ENCODE data around the gene MAGEA11. TPM values are rescaled to one million over a fixed set of nuclear protein-coding genes. Genes with fewer than 3 reads are reported as not detected.

MAGEA11 gene
- total and polyA plus RNA-seq, 2 of the 8 experiments (the other 6 are each of a cell fraction or from before 2014, with no cell fraction given), result not detected

GRCh38 chrX:149760965-149761364 lies 49.1 kb downstream of the MAGEA11 start:
- Histone ChIP-seq H3K4me1 (replicated peaks in 1 of 4; ENCODE audit: control insufficient read depth in 3 of 4, insufficient read depth in 4 of 4, low read length in 3 of 4) (no peaks in the 10 kb centered on the region), H4K20me1 (replicated peaks in 1 of 2; ENCODE audit: control insufficient read depth in 1 of 2, insufficient read depth in 2 of 2, low read length in 2 of 2) (no peaks in the 10 kb centered on the region), H3K4ac (replicated peaks; ENCODE audit: insufficient read length, low read depth, low read length) (no peak overlapping the region), H4K8ac (ENCODE audit: extremely low read depth, insufficient read depth, low read length) (no peak overlapping the region), H3K4me2 (ENCODE audit: insufficient read depth in 1 of 2, low read depth in 2 of 2, low read length in 2 of 2) (no peak overlapping the region), H2BK120ac (replicated peaks; ENCODE audit: low read depth, low read length) (no peak overlapping the region), H3K27me3 (replicated peaks in 1 of 4; ENCODE audit: control insufficient read depth in 3 of 4, extremely low read depth in 1 of 4, insufficient read depth in 3 of 4, low read length in 3 of 4) (no peaks in the 10 kb centered on the region), H4K5ac (ENCODE audit: insufficient read length, low read depth, low read length) (no peak overlapping the region), H2BK5ac (ENCODE audit: low read depth, low read length) (no peak overlapping the region), H2BK20ac (ENCODE audit: low read length) (no peak overlapping the region), H2AK5ac (ENCODE audit: low read depth, low read length) (no peak overlapping the region), H3K56ac (replicated peaks; ENCODE audit: insufficient read length, low read depth, low read length) (no peak overlapping the region), H3K18ac (ENCODE audit: extremely low read depth, low read length) (no peak overlapping the region), H2BK15ac (ENCODE audit: low read length) (no peak overlapping the region), H3K36me3 (ENCODE audit: control insufficient read depth in 2 of 4, insufficient read depth in 4 of 4, low read length in 3 of 4) (no peaks in the 10 kb centered on the region), H3K79me2 (ENCODE audit: control insufficient read depth in 1 of 2, insufficient read depth in 2 of 2, low read length in 2 of 2) (no peaks in the 10 kb centered on the region), H3K23me2 (ENCODE audit: low read depth, low read length) (no peaks in the 10 kb centered on the region), H3K9me3 (ENCODE audit: insufficient read depth in 2 of 2, low read depth in 1 of 2, low read length in 1 of 2) (no peaks in the 10 kb centered on the region; a peak in 1 of 4 replicates), H3K23ac (ENCODE audit: insufficient read length) (no peak overlapping the region), H3K9ac (replicated peaks in 1 of 4; ENCODE audit: extremely low read depth in 1 of 4, low read depth in 3 of 4, low read length in 3 of 4) (no peak overlapping the region), H2AFZ (ENCODE audit: low read length) (no peak overlapping the region), H3K4me3 (ENCODE audit: extremely low read depth in 1 of 4, insufficient read depth in 2 of 4, low read depth in 3 of 4, low read length in 4 of 4) (no peak overlapping the region), H3K79me1 (ENCODE audit: low read depth, low read length) (no peaks in the 10 kb centered on the region), H3K14ac (ENCODE audit: insufficient read length) (no peak overlapping the region), H4K91ac (replicated peaks; ENCODE audit: insufficient read length, low read length) (no peak overlapping the region), H2BK12ac (ENCODE audit: low read depth, low read length) (no peak overlapping the region), H3K27ac (ENCODE audit: low read depth, low read length) (no peak overlapping the region)
- POLR2A ChIA-PET (ENCODE audit: partially characterized antibody), result no interaction called here
- DNase-seq (ENCODE audit: low read depth in 1 of 2, low spot score in 2 of 2) (no peak), FAIRE-seq (no peak)
- CTCF ChIA-PET (ENCODE audit: partially characterized antibody), result no interaction called here
- TF ChIP-seq PHF8 (conservative IDR thresholded peaks at IDR 0.05; ENCODE audit: low read depth, low read length) (no peak), BRCA1 (IDR thresholded peaks at IDR 0.05; ENCODE audit: low read depth, low read length) (no peak), ATF2 (IDR thresholded peaks at IDR 0.05; ENCODE audit: low read length) (no peak), CREB1 (IDR thresholded peaks at IDR 0.05) (no peak), TAF1 (IDR thresholded peaks at IDR 0.05; ENCODE audit: low read depth, low read length) (no peak), EP300 (IDR thresholded peaks at IDR 0.05; ENCODE audit: borderline replicate concordance in 1 of 2, low read depth in 2 of 2, low read length in 2 of 2) (no peak), EGR1 (IDR thresholded peaks at IDR 0.05; ENCODE audit: borderline replicate concordance, low read depth, low read length) (no peak), POU5F1 (IDR thresholded peaks at IDR 0.05; ENCODE audit: low read depth, low read length) (no peak)
- WGBS, 2 experiments (ENCODE audit: extremely low coverage in 1 of 2, insufficient coverage in 1 of 2, insufficient read length in 1 of 2, insufficient replicate concordance in 2 of 2, low coverage in 1 of 2, low lambda C conversion rate in 2 of 2, missing lambda C conversion rate in 1 of 2), result 100% methylated on average over 2 of the region's 3 CpGs; no CpG with 5 or more reads in 1 of the 2 experiments
